Endothelial cell of umbilical vein (primary cell): Measurements from ENCODE around the gene ZRSR2. TPM values are rescaled to one million over a fixed set of nuclear protein-coding genes. Genes with fewer than 3 reads are reported as not detected.

ENCODE experiments used
- BruUV-seq: library from RNA; stranded (reverse); fragments of 400-500 nt; replicated peaks from 2 replicates; lab custom pipeline; 2021; lab: Mats Ljungman, UMichigan
- CTCF ChIA-PET: fragments of 300-600, 350-600 bp; sonication (Branson Sonifier 250); formaldehyde crosslinking; loops from one replicate; lab custom pipeline; 2021; ENCODE audit warnings: antibody characterized with exemption, inconsistent platforms; lab: Charles Lee
- POLR2A ChIA-PET: fragments of 300-600, 350-600 bp; sonication (Branson Sonifier 250); formaldehyde crosslinking; loops from one replicate; lab custom pipeline; 2021; ENCODE audit warnings: antibody characterized with exemption, inconsistent platforms; lab: Charles Lee
- DNase-seq: peaks from one replicate; pipeline ENCODE4 v3.0.0-alpha.2; 2011; ENCODE audit warnings: low read depth, low spot score
- FAIRE-seq: peaks from 2 replicates; lab custom pipeline; 2011; peaks lifted over from hg19 to GRCh38; lab: Jason Lieb, UNC
- H2AFZ ChIP-seq: 2 replicates; pipeline ENCODE4 v1.6.0; 2012; ENCODE audit warnings: low read depth, low read length, control low read depth, inconsistent platforms
- H3K27ac ChIP-seq: 2 replicates; pipeline ENCODE4 v1.5.1; 2011; ENCODE audit warnings: low read depth, mild to moderate bottlenecking, control low read depth, low read length, moderate library complexity; ENCODE audit not compliant: insufficient read depth
- H3K27me3 ChIP-seq, 2 experiments: 2 replicates each; pipeline versions ENCODE4 v1.6.0 to v1.6.1; 2011; ENCODE audit warnings: low read length in 2 of 2, mixed read lengths in 1 of 2; ENCODE audit not compliant: control insufficient read depth in 2 of 2, insufficient read depth in 2 of 2
- H3K36me3 ChIP-seq, 2 experiments: 2 replicates in 1 of 2; 3 replicates in 1 of 2; pipeline ENCODE4 v1.5.1; 2011; ENCODE audit warnings: low read length in 2 of 2, mild to moderate bottlenecking in 1 of 2, moderate library complexity in 1 of 2; ENCODE audit not compliant: control insufficient read depth in 2 of 2, insufficient read depth in 2 of 2; ENCODE audit errors: extremely low read depth in 1 of 2
- H3K4me1 ChIP-seq: 3 replicates; pipeline ENCODE4 v1.5.1; 2011; ENCODE audit warnings: mild to moderate bottlenecking, low read length; ENCODE audit not compliant: control insufficient read depth, insufficient read depth; ENCODE audit errors: extremely low read depth
- H3K4me2 ChIP-seq: 2 replicates; pipeline ENCODE4 v1.6.1; 2011; ENCODE audit warnings: low read length, control low read depth, mixed read lengths; ENCODE audit not compliant: insufficient read depth
- H3K4me3 ChIP-seq, 3 experiments: fragments of 200-600 bp in 1 of 3; sonication (generic), shearing (Covaris generic) in 1 of 3; replicated peaks in 1 of 3; 2 replicates each; pipeline ENCODE4 v1.5.1; 2011 to 2016; ENCODE audit warnings: control low read depth in 3 of 3, low read length in 3 of 3, mild to moderate bottlenecking in 2 of 3, inconsistent platforms in 1 of 3, low read depth in 1 of 3, moderate library complexity in 1 of 3; ENCODE audit not compliant: insufficient read depth in 1 of 3
- H3K79me2 ChIP-seq: 2 replicates; pipeline ENCODE4 v1.6.0; 2012; ENCODE audit warnings: low read length, inconsistent platforms; ENCODE audit not compliant: control insufficient read depth, insufficient read depth
- H3K9ac ChIP-seq: replicated peaks from 2 replicates; pipeline ENCODE3; 2011; ENCODE audit warnings: low read length, control low read depth; ENCODE audit not compliant: insufficient read depth; ENCODE audit errors: extremely low read depth
- H3K9me1 ChIP-seq: replicated peaks from 3 replicates; pipeline ENCODE4 v1.6.0; 2011; ENCODE audit warnings: mild to moderate bottlenecking, low read length; ENCODE audit not compliant: control insufficient read depth, insufficient read depth; ENCODE audit errors: extremely low read depth
- H3K9me3 ChIP-seq: replicated peaks from 2 replicates; pipeline ENCODE4 v1.5.1; 2012; ENCODE audit warnings: low read length, inconsistent platforms; ENCODE audit not compliant: control insufficient read depth, insufficient read depth
- H4K20me1 ChIP-seq: replicated peaks from 2 replicates; pipeline ENCODE3; 2011; ENCODE audit warnings: mild to moderate bottlenecking, low read length; ENCODE audit not compliant: control insufficient read depth, insufficient read depth; ENCODE audit errors: extremely low read depth
- CTCF ChIP-seq, 2 donors: IDR thresholded peaks; 1 replicate in 1 of 2; 2 replicates in 1 of 2; pipeline ENCODE4 v1.5.1; 2011; ENCODE audit warnings: low read length in 2 of 2, mild to moderate bottlenecking in 2 of 2, moderate library complexity in 2 of 2, control low read depth in 1 of 2, inconsistent platforms in 1 of 2, low read depth in 1 of 2; ENCODE audit not compliant: insufficient read depth in 1 of 2; ENCODE audit errors: extremely low read depth in 1 of 2
- EZH2 ChIP-seq: IDR thresholded peaks from 2 replicates; pipeline ENCODE4 v1.6.1; 2012; ENCODE audit warnings: borderline replicate concordance, low read depth, mild to moderate bottlenecking, moderate library complexity, low read length, inconsistent platforms; ENCODE audit not compliant: severe bottlenecking
- FOS ChIP-seq: IDR thresholded peaks from 2 replicates; pipeline ENCODE4 v1.6.1; 2011; ENCODE audit warnings: mild to moderate bottlenecking, low read length, moderate library complexity, borderline replicate concordance; ENCODE audit not compliant: insufficient read depth
- GATA2 ChIP-seq: IDR thresholded peaks from 2 replicates; pipeline ENCODE4 v1.7.0; 2011; ENCODE audit warnings: low read depth, mild to moderate bottlenecking, moderate library complexity, mixed read lengths, low read length; ENCODE audit not compliant: insufficient read length, insufficient read depth
- JUN ChIP-seq: IDR thresholded peaks from 2 replicates; pipeline ENCODE4 v1.6.1; 2011; ENCODE audit warnings: borderline replicate concordance, low read depth; ENCODE audit not compliant: insufficient read length, insufficient read depth
- MAX ChIP-seq: IDR thresholded peaks from 2 replicates; pipeline ENCODE4 v1.6.1; 2011; ENCODE audit not compliant: insufficient read depth, insufficient read length
- MYC ChIP-seq: IDR thresholded peaks from one replicate; pipeline ENCODE4 v1.6.1; 2011; ENCODE audit warnings: mild to moderate bottlenecking, low read depth, low read length
- POLR2A ChIP-seq: IDR thresholded peaks from 2 replicates; pipeline ENCODE4 v1.6.1; 2012; ENCODE audit warnings: low read depth, mild to moderate bottlenecking, control low read depth, low read length
- POLR2AphosphoS5 ChIP-seq: IDR thresholded peaks from 2 replicates; pipeline ENCODE4 v1.6.1; 2012; ENCODE audit warnings: low read depth, mild to moderate bottlenecking, control low read depth, low read length, moderate library complexity; ENCODE audit not compliant: insufficient read depth
- dilution Hi-C: fragments of 300-500 bp; cut with MboI; formaldehyde crosslinking; loops from one replicate; pipeline ENCODE4 v1.15.0; 2019; ENCODE audit warnings: low sequenced_read_pairs; ENCODE audit not compliant: extremely low pct_ligation_motif_present
- intact Hi-C: fragments of 100-400 bp; cut with micrococcal nuclease; formaldehyde crosslinking; loops from one replicate; pipeline ENCODE4 v1.10.0; 2022
- polyA plus RNA-seq, 4 experiments: library from polyadenylated mRNA; depleted of rRNA in 3 of 4; stranded (reverse) in 3 of 4; unstranded in 1 of 4; fragments of >200 nt; gene quantifications; 2 replicates each; pipeline versions ENCODE4 v1.2.1 to v1.2.3, GENCODE V29; 2011 to 2012; ENCODE audit warnings: missing spikeins in 1 of 4
- total RNA-seq: library from RNA; stranded (reverse); gene quantifications from 2 replicates; pipeline ENCODE4 v1.2.3, GENCODE V29; 2021

Gene ZRSR2
- total and polyA plus RNA-seq, 2 donors (not counting 3 experiments of a cell fraction or from before 2014, with no cell fraction given), result 3.3 to 8.1 TPM

- Histone ChIP-seq H3K9me1 (no peaks in the 10 kb centered on the region), H3K9ac (no peak overlapping the region), H3K36me3 (no peaks in the 10 kb centered on the region), H3K27ac (no peak overlapping the region), H3K27me3 (peaks cover 0 to 5% of the 10 kb centered on the region in 2 experiments), H3K79me2 (peaks cover 5% of the 10 kb centered on the region), H3K4me3 (no peak overlapping the region), H3K4me1 (peaks cover 14% of the 10 kb centered on the region), H3K4me2 (no peak overlapping the region), H2AFZ (no peak overlapping the region), H3K9me3 (no peaks in the 10 kb centered on the region), H4K20me1 (no peaks in the 10 kb centered on the region)
- FAIRE-seq (no peak), DNase-seq (no peak)
- intact Hi-C loops (loop anchor here (10.0 kb wide), 2 partner anchors 357 to 1877 kb away; partner anchors contain the start of gene SCML1), dilution Hi-C loops (no loop called here)
- TF ChIP-seq JUN, result no peak
- no peak for TF ChIP-seq CTCF (IDR thresholded peaks at IDR 0.05; ENCODE audit: extremely low read depth in 1 of 2, insufficient read depth in 1 of 2, low read depth in 1 of 2, low read length in 2 of 2)
- TF ChIP-seq EZH2, result no peak
- TF ChIP-seq GATA2, result no peak
- no peak for TF ChIP-seq POLR2AphosphoS5
- no peak for TF ChIP-seq MYC
- no peak for TF ChIP-seq MAX
- no peak for TF ChIP-seq FOS
- no peak for TF ChIP-seq POLR2A
- CTCF ChIA-PET, result no interaction called here
- BruUV-seq, result no TSS peak
- POLR2A ChIA-PET, result no interaction called here
Measured at GRCh38 chrX:15858051-15858450, 67.8 kb downstream of the ZRSR2 start.
